HG03565 (cell line): ENCODE measurements around the gene COL4A1.

ENCODE experiments used
- ATAC-seq: cut with Tn5 transposase; IDR thresholded peaks from one replicate; pipeline ENCODE4 v1.9.1; 2021; ENCODE audit warnings: mild to moderate bottlenecking, moderate library complexity; ENCODE audit not compliant: unreplicated experiment

COL4A1 gene

GRCh38 chr13:110138700-110139036 lies 168.3 kb downstream of the COL4A1 start:
- no peak for ATAC-seq

- ATAC-seq, result peak; percentile 43
Measured at GRCh38 chr13:110138010-110138699, 168.8 kb downstream of the COL4A1 start.

- ATAC-seq, result peak; percentile 67
Measured at GRCh38 chr13:110137680-110138009, 169.3 kb downstream of the COL4A1 start.

- ATAC-seq, result no peak
Measured at GRCh38 chr13:110136660-110137585, 170.0 kb downstream of the COL4A1 start.

- ATAC-seq, result no peak
Measured at GRCh38 chr13:110135977-110136597, 170.9 kb downstream of the COL4A1 start.

GRCh38 chr13:110134801-110135200 lies 172.2 kb downstream of the COL4A1 start:
- no peak for ATAC-seq

- no peak for ATAC-seq
Measured at GRCh38 chr13:110133425-110134235, 173.3 kb downstream of the COL4A1 start.

- ATAC-seq, result no peak
Measured at GRCh38 chr13:110132225-110132982, 174.6 kb downstream of the COL4A1 start.

GRCh38 chr13:110131424-110131823 lies 175.5 kb downstream of the COL4A1 start:
- ATAC-seq, result no peak

- no peak for ATAC-seq
Measured at GRCh38 chr13:110130431-110130830, 176.5 kb downstream of the COL4A1 start.

GRCh38 chr13:110129539-110130186 lies 177.3 kb downstream of the COL4A1 start:
- no peak for ATAC-seq

- no peak for ATAC-seq
Measured at GRCh38 chr13:110129076-110129475, 177.9 kb downstream of the COL4A1 start.

GRCh38 chr13:110128546-110128945 lies 178.4 kb downstream of the COL4A1 start:
- no peak for ATAC-seq

- peak; percentile 36 for ATAC-seq
Measured at GRCh38 chr13:110127986-110128511, 178.9 kb downstream of the COL4A1 start.

GRCh38 chr13:110126391-110126961 lies 180.5 kb downstream of the COL4A1 start:
- no peak for ATAC-seq

- no peak for ATAC-seq
Measured at GRCh38 chr13:110125613-110126272, 181.2 kb downstream of the COL4A1 start.

- ATAC-seq, result no peak
Measured at GRCh38 chr13:110125157-110125556, 181.8 kb downstream of the COL4A1 start.

- ATAC-seq, result no peak
Measured at GRCh38 chr13:110124201-110124940, 182.6 kb downstream of the COL4A1 start.
